ENCODE measurements around the gene TEAD3.

DNA sequence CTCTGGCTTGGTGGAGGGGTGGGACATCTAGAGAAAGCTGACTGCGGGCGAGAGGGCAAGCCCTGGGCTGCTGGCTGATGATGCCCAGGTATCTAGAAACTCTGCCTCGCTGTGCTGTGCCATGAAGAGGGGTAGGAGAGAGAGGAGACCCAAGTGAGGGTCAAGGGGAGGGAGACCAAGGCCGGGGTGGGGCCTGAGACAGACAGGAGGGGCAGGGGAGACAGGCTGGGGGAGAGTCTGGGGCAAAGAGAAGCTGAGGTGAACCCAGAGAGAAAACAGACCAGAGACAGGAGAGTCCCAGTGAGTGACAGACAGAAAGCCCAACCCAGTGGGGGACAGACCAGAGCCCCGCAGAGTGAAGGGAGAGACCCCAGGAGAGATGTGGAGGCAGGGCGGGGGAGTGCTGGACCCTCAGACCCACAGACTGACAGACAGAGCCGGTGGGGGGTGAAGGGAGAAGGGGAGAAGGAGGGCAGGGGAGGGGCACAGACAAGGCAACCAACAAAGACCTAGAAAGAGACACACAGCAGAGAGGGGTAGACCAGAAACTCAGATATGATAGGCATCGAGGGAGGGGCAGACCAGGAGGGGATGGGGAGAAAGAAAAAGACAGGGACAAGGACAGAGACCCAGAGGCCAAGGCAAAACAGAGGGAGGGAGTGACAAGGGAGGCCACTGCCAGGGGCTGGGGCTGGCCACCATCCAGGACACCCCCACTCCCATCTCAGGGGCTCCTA, 5.9 kb downstream of the TEAD3 start:
- TF ChIP-seq POLR2AphosphoS5 (IDR thresholded peaks at IDR 0.05; ENCODE audit: low read depth) (no peak), GABPA (IDR thresholded peaks at IDR 0.05; ENCODE audit: low read depth) (no peak), SPI1 (IDR thresholded peaks at IDR 0.05; ENCODE audit: borderline replicate concordance, low read depth) (no peak)
- TF ChIP-seq, protein P1, sequence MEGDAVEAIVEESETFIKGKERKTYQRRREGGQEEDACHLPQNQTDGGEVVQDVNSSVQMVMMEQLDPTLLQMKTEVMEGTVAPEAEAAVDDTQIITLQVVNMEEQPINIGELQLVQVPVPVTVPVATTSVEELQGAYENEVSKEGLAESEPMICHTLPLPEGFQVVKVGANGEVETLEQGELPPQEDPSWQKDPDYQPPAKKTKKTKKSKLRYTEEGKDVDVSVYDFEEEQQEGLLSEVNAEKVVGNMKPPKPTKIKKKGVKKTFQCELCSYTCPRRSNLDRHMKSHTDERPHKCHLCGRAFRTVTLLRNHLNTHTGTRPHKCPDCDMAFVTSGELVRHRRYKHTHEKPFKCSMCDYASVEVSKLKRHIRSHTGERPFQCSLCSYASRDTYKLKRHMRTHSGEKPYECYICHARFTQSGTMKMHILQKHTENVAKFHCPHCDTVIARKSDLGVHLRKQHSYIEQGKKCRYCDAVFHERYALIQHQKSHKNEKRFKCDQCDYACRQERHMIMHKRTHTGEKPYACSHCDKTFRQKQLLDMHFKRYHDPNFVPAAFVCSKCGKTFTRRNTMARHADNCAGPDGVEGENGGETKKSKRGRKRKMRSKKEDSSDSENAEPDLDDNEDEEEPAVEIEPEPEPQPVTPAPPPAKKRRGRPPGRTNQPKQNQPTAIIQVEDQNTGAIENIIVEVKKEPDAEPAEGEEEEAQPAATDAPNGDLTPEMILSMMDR (IDR thresholded peaks at IDR 0.05; ENCODE audit: insufficient read depth, low read length): no peak
- TF ChIP-seq, protein P2, sequence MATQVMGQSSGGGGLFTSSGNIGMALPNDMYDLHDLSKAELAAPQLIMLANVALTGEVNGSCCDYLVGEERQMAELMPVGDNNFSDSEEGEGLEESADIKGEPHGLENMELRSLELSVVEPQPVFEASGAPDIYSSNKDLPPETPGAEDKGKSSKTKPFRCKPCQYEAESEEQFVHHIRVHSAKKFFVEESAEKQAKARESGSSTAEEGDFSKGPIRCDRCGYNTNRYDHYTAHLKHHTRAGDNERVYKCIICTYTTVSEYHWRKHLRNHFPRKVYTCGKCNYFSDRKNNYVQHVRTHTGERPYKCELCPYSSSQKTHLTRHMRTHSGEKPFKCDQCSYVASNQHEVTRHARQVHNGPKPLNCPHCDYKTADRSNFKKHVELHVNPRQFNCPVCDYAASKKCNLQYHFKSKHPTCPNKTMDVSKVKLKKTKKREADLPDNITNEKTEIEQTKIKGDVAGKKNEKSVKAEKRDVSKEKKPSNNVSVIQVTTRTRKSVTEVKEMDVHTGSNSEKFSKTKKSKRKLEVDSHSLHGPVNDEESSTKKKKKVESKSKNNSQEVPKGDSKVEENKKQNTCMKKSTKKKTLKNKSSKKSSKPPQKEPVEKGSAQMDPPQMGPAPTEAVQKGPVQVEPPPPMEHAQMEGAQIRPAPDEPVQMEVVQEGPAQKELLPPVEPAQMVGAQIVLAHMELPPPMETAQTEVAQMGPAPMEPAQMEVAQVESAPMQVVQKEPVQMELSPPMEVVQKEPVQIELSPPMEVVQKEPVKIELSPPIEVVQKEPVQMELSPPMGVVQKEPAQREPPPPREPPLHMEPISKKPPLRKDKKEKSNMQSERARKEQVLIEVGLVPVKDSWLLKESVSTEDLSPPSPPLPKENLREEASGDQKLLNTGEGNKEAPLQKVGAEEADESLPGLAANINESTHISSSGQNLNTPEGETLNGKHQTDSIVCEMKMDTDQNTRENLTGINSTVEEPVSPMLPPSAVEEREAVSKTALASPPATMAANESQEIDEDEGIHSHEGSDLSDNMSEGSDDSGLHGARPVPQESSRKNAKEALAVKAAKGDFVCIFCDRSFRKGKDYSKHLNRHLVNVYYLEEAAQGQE (IDR thresholded peaks at IDR 0.05; ENCODE audit: insufficient replicate concordance, low read depth): no peak

All from HL-60 (cell line).